Ramos (cell line): ENCODE results near the gene PLGLB2.
"Not testable (repeated sequence)": the region's sequence is repeated elsewhere in the genome, so short reads cannot be mapped to it uniquely, and the experiment has no call there.

Experiments
- in situ Hi-C: fragments of 300-500 bp; cut with MboI; formaldehyde crosslinking; loops from one replicate; pipeline ENCODE4 v1.14.3; 2022; ENCODE audit warnings: low sequenced_read_pairs; ENCODE audit not compliant: unreplicated experiment

The PLGLB2 gene

DNA sequence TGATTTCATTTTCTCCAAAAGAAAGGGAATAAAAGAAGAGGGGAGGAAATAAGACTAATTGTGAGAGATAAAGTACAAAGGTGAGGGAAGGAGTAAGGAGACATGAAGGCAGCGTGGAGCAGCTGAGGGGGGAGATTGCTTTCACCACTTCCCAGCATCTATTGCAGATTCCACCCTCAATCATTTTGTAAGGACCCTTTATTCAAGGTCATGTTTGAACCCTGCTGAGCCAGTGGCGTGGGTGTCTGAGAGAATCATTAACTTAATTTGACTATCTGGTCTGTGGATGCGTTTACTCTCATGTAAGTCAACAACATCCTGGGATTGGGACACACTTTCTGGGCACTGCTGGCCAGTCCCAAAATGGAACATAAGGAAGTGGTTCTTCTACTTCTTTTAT is at the start of gene PLGLB2:
PLGLB2 (plus strand) TSS at position 297 of the 400 bp plus-strand sequence; CDS start at position 364, 67 bp downstream.
- in situ Hi-C loops: not testable (repeated sequence)

- in situ Hi-C loops: not testable (repeated sequence)
These were observed 43.1 kb upstream of the PLGLB2 start for GRCh38 chr2:87704572-87705323.

GRCh38 chr2:87708368-87708767 is 39.5 kb upstream of the PLGLB2 start:
- in situ Hi-C loops: not testable (repeated sequence)

GRCh38 chr2:87727940-87728599 is 19.8 kb upstream of the PLGLB2 start:
- in situ Hi-C loops: not testable (repeated sequence)

DNA sequence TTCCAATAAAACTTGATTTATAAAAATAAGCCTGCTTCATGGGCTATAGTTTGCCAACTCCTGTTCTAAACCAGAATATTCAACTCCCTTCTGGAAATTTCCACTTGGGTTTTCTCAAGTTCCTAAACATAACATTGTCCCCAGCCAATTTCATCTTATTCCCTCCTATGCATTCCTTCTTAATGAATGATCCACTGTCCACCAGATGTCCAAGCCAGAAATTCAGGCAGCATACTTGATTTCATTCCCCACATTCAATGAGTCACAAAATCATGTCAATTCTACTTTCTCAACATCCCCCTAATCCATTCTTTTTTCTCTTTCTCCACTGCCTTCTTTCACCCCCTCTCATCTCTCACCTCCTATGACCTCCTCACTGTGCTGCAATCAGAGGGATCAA is 7.0 kb upstream of the PLGLB2 start:
- in situ Hi-C loops: not testable (repeated sequence)

GRCh38 chr2:87742393-87743108 is 5.3 kb upstream of the PLGLB2 start:
- in situ Hi-C loops: not testable (repeated sequence)

GRCh38 chr2:87743638-87744037 is 4.2 kb upstream of the PLGLB2 start:
- in situ Hi-C loops: not testable (repeated sequence)

GRCh38 chr2:87745353-87745951 is 2.4 kb upstream of the PLGLB2 start:
- in situ Hi-C loops: not testable (repeated sequence)

DNA sequence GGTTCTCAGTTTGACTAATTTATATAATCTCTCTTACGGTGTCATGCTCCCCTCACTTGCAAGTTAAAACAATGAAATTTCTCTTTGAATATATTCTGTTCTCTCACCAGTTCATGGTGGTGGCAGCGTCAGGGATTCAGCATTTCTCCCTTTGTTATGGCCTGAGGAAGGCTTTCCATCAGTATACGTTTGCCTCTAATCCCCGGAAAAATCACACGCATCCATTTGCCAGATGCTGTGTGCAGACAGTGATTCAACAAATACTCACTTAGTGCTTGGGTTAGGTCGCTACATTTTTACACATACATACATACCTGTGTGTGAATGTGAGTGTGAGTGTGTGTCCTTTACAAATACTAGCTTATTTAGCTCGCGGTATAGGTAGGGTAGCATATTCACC is 637 bp downstream of the PLGLB2 start:
- in situ Hi-C loops: not testable (repeated sequence)

DNA sequence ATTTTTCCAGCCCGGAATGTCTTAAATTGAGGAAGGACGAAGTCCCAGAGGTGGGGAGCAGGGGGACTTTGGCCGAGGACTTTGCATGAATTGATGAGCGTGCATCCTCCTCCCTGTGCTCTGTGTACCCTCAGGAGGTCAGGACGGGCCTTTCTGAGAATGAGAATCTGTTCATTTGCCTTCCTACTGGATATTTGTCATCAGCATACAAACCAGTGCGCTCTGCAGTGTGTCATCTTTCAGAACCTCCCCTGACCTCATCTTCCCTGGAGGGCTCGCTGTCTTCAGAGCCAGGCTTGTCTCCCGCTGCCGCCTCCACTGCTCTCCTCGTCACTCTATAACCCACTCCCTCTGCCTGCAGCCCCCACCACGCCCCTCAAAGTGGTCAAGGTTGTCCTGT is 2.7 kb downstream of the PLGLB2 start:
- in situ Hi-C loops: not testable (repeated sequence)

GRCh38 chr2:87754759-87755158 is 6.9 kb downstream of the PLGLB2 start:
- in situ Hi-C loops: not testable (repeated sequence)
